Sigmoid colon (tissue), 4 donors: Measurements from ENCODE around the gene FER1L5.

Experiments
- CTCF ChIP-seq, 4 experiments: fragments of 450-650 bp in 3 of 4; fragments of 200-600 bp in 1 of 4; IDR thresholded peaks; one replicate each; pipeline ENCODE4 v1.5.1; 2016 to 2019; ENCODE audit warnings: antibody characterized with exemption in 4 of 4, mild to moderate bottlenecking in 3 of 4, moderate library complexity in 2 of 4
- POLR2A ChIP-seq, 2 donors: fragments of 450-650 bp; IDR thresholded peaks; one replicate each; pipeline ENCODE4 v1.6.1; 2016; ENCODE audit warnings: antibody characterized with exemption in 2 of 2, mild to moderate bottlenecking in 2 of 2, moderate library complexity in 2 of 2
- POLR2AphosphoS5 ChIP-seq, 4 donors: sonication (generic); formaldehyde crosslinking; IDR thresholded peaks; one replicate each; pipeline ENCODE4 v1.6.1; 2017; ENCODE audit warnings: antibody characterized with exemption in 4 of 4

- TF ChIP-seq CTCF (IDR thresholded peaks at IDR 0.05) = no peak
- TF ChIP-seq POLR2A (IDR thresholded peaks at IDR 0.05) = no peak
- no peak for TF ChIP-seq POLR2AphosphoS5 (IDR thresholded peaks at IDR 0.05)
Observed at GRCh38 chr2:96694279-96694678, 51.7 kb downstream of the FER1L5 start.
